Fibroblast of lung (primary cell): ENCODE data around the gene ZNF835. TPM values are rescaled to one million over a fixed set of nuclear protein-coding genes. Genes with fewer than 3 reads are reported as not detected.

ENCODE experiments used
- DNase-seq, 2 donors: peaks; one replicate each; pipeline versions ENCODE4 v3.0.0 to v3.0.0-alpha.2; 2010; ENCODE audit warnings: low read depth in 2 of 2
- H2AFZ ChIP-seq: 2 replicates; pipeline ENCODE4 v1.5.1; 2012; ENCODE audit warnings: low read length, control low read depth, inconsistent platforms
- H3K27ac ChIP-seq: 2 replicates; pipeline ENCODE4 v1.5.1; 2011; ENCODE audit warnings: low read length, control low read depth; ENCODE audit not compliant: insufficient read depth
- H3K27me3 ChIP-seq: 2 replicates; pipeline ENCODE4 v1.5.1; 2011; ENCODE audit warnings: mild to moderate bottlenecking, low read length; ENCODE audit not compliant: control insufficient read depth, insufficient read depth
- H3K36me3 ChIP-seq: 2 replicates; pipeline ENCODE4 v1.5.1; 2011; ENCODE audit warnings: low read length; ENCODE audit not compliant: control insufficient read depth, insufficient read depth
- H3K4me1 ChIP-seq: 2 replicates; pipeline ENCODE4 v1.5.1; 2011; ENCODE audit warnings: low read length; ENCODE audit not compliant: control insufficient read depth, insufficient read depth; ENCODE audit errors: extremely low read depth
- H3K4me2 ChIP-seq: 2 replicates; pipeline ENCODE4 v1.5.1; 2011; ENCODE audit warnings: low read length, control low read depth; ENCODE audit not compliant: insufficient read depth; ENCODE audit errors: extremely low read depth
- H3K4me3 ChIP-seq, 4 experiments: fragments of 200-600 bp in 1 of 4; sonication (generic) in 1 of 4; replicated peaks in 1 of 4; 2 replicates each; pipeline ENCODE4 v1.5.1; 2011 to 2016; ENCODE audit warnings: low read length in 4 of 4, low read depth in 3 of 4, mild to moderate bottlenecking in 3 of 4, control low read depth in 2 of 4, inconsistent platforms in 1 of 4, mixed read lengths in 1 of 4; ENCODE audit not compliant: insufficient read depth in 1 of 4; ENCODE audit errors: control extremely low read depth in 1 of 4
- H3K79me2 ChIP-seq: 2 replicates; pipeline ENCODE4 v1.5.1; 2012; ENCODE audit warnings: mild to moderate bottlenecking, low read length, inconsistent platforms; ENCODE audit not compliant: control insufficient read depth, insufficient read depth
- H3K9ac ChIP-seq: 2 replicates; pipeline ENCODE4 v1.5.1; 2011; ENCODE audit warnings: mild to moderate bottlenecking, low read length, control low read depth; ENCODE audit not compliant: insufficient read depth
- H3K9me3 ChIP-seq: 2 replicates; pipeline ENCODE4 v1.5.1; 2012; ENCODE audit warnings: low read depth, low read length; ENCODE audit not compliant: control insufficient read depth, insufficient read depth
- H4K20me1 ChIP-seq: 2 replicates; pipeline ENCODE4 v1.5.1; 2011; ENCODE audit warnings: low read length; ENCODE audit not compliant: control insufficient read depth, insufficient read depth; ENCODE audit errors: extremely low read depth
- EZH2 ChIP-seq: IDR thresholded peaks from 2 replicates; pipeline ENCODE4 v1.5.1; 2012; ENCODE audit warnings: low read length, control low read depth, mild to moderate bottlenecking; ENCODE audit errors: missing control alignments
- polyA plus RNA-seq, 2 donors: library from polyadenylated mRNA; depleted of rRNA in 1 of 2; stranded (reverse) in 1 of 2; unstranded in 1 of 2; fragments of >200 nt; gene quantifications; 2 replicates each; pipeline ENCODE4 v1.2.1, GENCODE V29; 2011 to 2012; ENCODE audit warnings: missing spikeins in 1 of 2
- total RNA-seq: library from RNA; depleted of rRNA; stranded (reverse); fragments of >200 nt; gene quantifications from 2 replicates; pipeline ENCODE4 v1.2.1, GENCODE V29; 2014
- TF ChIP-seq, protein P1 (sequence below), 2 donors: IDR thresholded peaks in 1 of 2; conservative IDR thresholded peaks in 1 of 2; 1 replicate in 1 of 2; 2 replicates in 1 of 2; pipeline ENCODE4 v1.5.1; 2011 to 2012; ENCODE audit warnings: low read length in 2 of 2, control low read depth in 1 of 2, inconsistent platforms in 1 of 2, low read depth in 1 of 2, mild to moderate bottlenecking in 1 of 2

Gene ZNF835
- total and polyA plus RNA-seq, 2 donors (not counting 1 experiment from before 2014, with no cell fraction given): 3.6 TPM; not detected in 1

DNA sequence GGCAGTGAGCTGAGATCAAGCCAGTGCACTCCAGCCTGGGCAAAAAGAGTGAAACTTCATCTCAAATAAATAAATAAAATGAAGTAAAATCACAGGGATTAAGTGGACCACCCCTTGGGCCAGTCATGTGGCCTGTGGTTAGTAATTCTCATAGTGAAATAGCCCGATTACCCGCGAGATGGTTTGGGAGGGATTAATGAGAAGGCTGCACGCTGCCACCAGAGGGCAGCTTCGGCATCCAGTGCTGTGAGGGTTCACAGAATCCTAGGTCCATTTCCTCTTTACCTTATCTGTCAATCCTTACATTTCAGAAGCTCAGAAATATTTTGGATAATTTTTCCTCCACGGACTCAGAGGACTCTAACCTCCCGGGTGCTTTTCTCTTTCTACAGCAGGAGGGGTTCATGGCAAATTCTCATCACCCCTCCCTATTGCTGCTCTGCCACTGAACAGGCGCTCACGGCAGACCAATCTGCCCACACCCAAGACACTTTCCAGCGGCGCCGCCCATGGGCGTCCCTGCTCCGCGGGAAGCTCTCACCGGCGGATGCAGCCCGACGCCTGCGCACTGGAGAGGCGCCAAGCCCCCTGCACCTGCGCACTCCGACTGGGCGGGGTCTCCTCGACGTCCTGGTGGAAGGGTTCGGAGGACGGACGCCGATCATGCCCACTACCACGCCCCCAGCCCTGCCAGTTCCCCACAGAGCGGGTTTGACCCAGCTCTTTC is 11.0 kb downstream of the ZNF835 start:
- TF ChIP-seq EZH2: no peak
- no peaks in the 10 kb centered on the region for H3K27me3 ChIP-seq
- no peaks in the 10 kb centered on the region for H3K36me3 ChIP-seq
- no peak for DNase-seq
- H3K4me1 ChIP-seq: no peaks in the 10 kb centered on the region
- H3K4me3 ChIP-seq: no peak overlapping the region
- no peaks in the 10 kb centered on the region for H4K20me1 ChIP-seq
- no peak overlapping the region for H3K9ac ChIP-seq
- no peaks in the 10 kb centered on the region for H3K79me2 ChIP-seq
- H3K9me3 ChIP-seq: no peaks in the 10 kb centered on the region
- no peak overlapping the region for H2AFZ ChIP-seq
- H3K4me2 ChIP-seq: no peak overlapping the region
- H3K27ac ChIP-seq: no peak overlapping the region

DNA sequence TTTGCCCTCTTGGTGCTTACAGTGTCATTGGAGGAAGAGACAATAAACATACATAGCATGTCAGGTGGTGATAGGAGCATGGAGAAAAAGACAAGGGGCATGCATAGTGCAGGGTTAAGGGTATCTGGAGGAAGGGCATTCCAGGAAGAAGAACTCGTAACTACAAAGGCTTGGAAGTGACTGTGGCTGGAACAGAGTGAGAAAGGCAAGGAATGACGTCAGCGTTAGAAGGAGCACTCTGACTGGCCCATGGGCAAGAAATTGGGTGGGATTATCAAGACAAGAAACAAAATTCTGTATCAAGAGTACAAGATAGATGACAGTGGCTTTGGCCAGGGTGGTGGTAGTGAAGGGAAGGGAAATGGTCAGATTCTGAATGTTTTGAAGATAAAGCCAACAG is 17.4 kb downstream of the ZNF835 start:
- no peak overlapping the region for H3K4me3 ChIP-seq
- H3K9ac ChIP-seq: no peak overlapping the region
- no peak overlapping the region for H3K4me2 ChIP-seq
- no peaks in the 10 kb centered on the region for H3K27me3 ChIP-seq
- no peak for DNase-seq
- no peaks in the 10 kb centered on the region for H3K36me3 ChIP-seq
- no peaks in the 10 kb centered on the region for H3K4me1 ChIP-seq
- H3K9me3 ChIP-seq: no peaks in the 10 kb centered on the region
- TF ChIP-seq, protein P1, sequence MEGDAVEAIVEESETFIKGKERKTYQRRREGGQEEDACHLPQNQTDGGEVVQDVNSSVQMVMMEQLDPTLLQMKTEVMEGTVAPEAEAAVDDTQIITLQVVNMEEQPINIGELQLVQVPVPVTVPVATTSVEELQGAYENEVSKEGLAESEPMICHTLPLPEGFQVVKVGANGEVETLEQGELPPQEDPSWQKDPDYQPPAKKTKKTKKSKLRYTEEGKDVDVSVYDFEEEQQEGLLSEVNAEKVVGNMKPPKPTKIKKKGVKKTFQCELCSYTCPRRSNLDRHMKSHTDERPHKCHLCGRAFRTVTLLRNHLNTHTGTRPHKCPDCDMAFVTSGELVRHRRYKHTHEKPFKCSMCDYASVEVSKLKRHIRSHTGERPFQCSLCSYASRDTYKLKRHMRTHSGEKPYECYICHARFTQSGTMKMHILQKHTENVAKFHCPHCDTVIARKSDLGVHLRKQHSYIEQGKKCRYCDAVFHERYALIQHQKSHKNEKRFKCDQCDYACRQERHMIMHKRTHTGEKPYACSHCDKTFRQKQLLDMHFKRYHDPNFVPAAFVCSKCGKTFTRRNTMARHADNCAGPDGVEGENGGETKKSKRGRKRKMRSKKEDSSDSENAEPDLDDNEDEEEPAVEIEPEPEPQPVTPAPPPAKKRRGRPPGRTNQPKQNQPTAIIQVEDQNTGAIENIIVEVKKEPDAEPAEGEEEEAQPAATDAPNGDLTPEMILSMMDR (conservative IDR thresholded peaks at IDR 0.05 in 1 of 2, IDR thresholded peaks at IDR 0.05 in 1 of 2; ENCODE audit: low read depth in 1 of 2, low read length in 2 of 2): no peak
- no peak for TF ChIP-seq EZH2
- H2AFZ ChIP-seq: no peak overlapping the region
- no peaks in the 10 kb centered on the region for H4K20me1 ChIP-seq
- H3K79me2 ChIP-seq: no peaks in the 10 kb centered on the region
- no peak overlapping the region for H3K27ac ChIP-seq

DNA sequence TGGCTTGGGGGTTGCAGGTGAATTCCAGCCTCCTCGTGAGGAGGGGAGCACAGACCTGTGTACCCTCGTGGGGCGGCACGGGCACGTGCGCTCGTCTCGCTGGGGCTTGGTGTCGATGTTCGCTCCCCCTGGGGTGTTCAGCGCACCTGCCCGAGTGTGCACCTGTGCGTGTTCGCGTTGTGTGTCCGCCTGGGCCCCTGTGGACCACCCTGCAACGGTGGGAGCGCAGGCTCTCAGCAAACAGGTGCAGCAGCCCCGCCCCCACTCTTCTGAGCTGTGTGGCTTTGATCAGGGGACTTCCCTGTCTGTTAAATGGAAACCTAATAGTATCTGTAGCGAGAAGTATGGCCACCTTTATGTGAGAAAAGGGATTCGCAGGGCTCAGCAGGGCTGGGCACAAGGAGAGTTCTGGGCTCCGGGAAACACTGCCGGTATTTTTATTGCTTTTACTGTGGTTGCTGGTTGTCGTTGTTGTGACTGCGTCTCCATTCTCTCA is 28.0 kb downstream of the ZNF835 start:
- H4K20me1 ChIP-seq: no peaks in the 10 kb centered on the region
- H3K4me2 ChIP-seq: no peak overlapping the region
- H2AFZ ChIP-seq: no peak overlapping the region
- H3K4me3 ChIP-seq: no peak overlapping the region
- H3K36me3 ChIP-seq: no peaks in the 10 kb centered on the region
- H3K79me2 ChIP-seq: no peaks in the 10 kb centered on the region
- no peak overlapping the region for H3K9ac ChIP-seq
- H3K27ac ChIP-seq: no peak overlapping the region
- no peak for TF ChIP-seq EZH2
- TF ChIP-seq, protein P1 (conservative IDR thresholded peaks at IDR 0.05 in 1 of 2, IDR thresholded peaks at IDR 0.05 in 1 of 2; ENCODE audit: low read depth in 1 of 2, low read length in 2 of 2): no peak
- no peaks in the 10 kb centered on the region for H3K9me3 ChIP-seq
- no peaks in the 10 kb centered on the region for H3K4me1 ChIP-seq
- no peaks in the 10 kb centered on the region for H3K27me3 ChIP-seq
- no peak for DNase-seq
